Globus pallidus (tissue), 1 donor: Measurements from ENCODE around the gene JSRP1.

ENCODE experiments used
- DNase-seq: peaks from one replicate; pipeline ENCODE4 v3.0.0-alpha.2; 2015; ENCODE audit warnings: low spot score

JSRP1 gene

GRCh38 chr19:2255982-2256685 lies at the start of gene JSRP1:
Gene JSRP1 (minus strand): TSS chr19:2256417. CDS start chr19:2255314, 1,103 bp downstream.
- no peak for DNase-seq

GRCh38 chr19:2305452-2306280 lies 49.4 kb upstream of the JSRP1 start:
- DNase-seq, result no peak

GRCh38 chr19:2303211-2303798 lies 47.1 kb upstream of the JSRP1 start:
- DNase-seq, result no peak

- DNase-seq, result peak; percentile 36
Measured at GRCh38 chr19:2302319-2303210, 46.3 kb upstream of the JSRP1 start.

GRCh38 chr19:2300533-2300932 lies 44.3 kb upstream of the JSRP1 start:
- DNase-seq, result no peak

DNA sequence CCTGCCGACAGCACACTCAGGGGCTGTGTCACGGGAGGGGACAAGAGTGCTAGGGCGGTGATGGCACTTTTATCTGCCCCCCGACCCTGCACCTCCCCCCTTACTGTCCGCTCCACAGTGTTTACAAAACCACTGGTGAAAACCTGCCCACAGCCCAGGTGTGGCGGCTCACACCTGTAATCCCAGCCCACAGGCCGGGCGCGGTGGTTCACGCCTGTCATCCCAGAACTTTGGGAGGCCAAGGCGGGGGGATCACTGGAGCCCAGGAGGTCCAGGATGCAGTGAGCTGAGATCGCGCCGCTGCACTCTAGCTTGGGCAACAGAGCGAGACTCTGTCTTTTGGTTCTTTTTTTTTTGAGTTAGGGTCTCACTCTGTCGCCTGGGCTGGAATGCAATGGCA lies 39.9 kb upstream of the JSRP1 start:
- no peak for DNase-seq

- DNase-seq, result peak; percentile 74
Measured at GRCh38 chr19:2294687-2295335, 38.6 kb upstream of the JSRP1 start.

DNA sequence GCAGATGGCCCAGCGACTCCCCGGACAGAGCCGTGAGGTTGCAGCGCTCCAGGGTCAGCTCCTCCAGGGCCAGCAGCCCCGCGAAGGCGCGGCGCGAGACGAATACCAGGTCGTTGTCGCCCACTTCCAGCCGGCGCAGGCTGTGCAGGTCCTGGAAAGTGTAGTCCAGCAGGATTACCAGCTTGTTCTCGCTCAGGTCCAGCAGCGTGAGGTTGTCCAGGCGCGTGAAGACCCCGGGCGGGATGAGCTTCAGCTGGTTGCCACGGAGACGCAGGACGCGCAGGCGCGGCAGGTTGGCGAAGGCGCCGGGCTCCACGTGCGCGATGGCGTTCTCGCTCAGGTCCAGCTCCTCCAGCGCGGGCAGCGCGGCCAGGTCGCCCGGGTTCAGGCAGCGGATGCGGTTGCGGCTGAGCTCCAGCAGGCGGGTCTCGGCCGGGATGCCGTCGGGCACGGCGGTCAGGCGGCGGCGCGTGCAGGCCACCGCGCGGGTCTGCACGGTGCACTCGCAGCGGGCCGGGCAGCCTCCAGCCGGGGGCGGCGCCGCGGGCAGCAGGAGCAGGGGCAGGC lies 35.1 kb upstream of the JSRP1 start:
- DNase-seq, result no peak

DNA sequence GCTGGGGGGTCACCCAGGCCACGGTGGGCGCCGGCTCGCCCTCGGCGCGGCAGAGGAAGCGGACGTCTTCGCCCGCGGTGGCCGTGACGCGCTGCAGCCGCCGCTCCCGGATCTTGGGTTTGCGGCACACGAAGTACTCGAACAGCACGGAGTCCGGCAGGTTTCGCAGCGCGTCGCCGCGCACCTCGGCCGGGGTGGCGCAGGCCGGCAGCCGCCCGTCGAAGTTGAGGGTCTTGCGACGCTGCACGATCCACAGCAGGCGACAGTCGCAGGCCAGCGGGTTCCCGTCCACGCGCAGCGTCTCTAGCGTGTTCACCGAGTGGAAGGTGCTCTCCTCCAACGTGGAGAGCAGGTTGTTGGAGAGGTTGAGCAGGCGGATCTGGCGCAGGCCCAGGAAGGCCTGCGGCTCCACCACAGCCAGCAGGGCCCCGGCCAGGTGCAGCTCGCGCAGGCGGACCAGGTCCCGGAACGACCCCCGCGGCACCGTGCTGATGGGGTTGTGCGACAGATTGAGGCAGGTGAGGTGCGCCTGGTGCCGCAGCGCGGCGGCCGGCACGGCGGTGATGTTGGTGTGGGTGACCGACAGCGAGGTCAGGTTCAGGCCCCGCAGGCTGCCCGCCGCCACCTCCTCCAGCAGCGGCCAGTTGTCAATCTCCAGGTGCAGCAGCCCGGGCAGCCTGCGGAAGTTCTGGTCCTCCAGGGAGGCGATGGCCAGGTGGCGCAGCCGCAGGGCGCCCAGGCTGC lies 34.4 kb upstream of the JSRP1 start:
- no peak for DNase-seq

DNA sequence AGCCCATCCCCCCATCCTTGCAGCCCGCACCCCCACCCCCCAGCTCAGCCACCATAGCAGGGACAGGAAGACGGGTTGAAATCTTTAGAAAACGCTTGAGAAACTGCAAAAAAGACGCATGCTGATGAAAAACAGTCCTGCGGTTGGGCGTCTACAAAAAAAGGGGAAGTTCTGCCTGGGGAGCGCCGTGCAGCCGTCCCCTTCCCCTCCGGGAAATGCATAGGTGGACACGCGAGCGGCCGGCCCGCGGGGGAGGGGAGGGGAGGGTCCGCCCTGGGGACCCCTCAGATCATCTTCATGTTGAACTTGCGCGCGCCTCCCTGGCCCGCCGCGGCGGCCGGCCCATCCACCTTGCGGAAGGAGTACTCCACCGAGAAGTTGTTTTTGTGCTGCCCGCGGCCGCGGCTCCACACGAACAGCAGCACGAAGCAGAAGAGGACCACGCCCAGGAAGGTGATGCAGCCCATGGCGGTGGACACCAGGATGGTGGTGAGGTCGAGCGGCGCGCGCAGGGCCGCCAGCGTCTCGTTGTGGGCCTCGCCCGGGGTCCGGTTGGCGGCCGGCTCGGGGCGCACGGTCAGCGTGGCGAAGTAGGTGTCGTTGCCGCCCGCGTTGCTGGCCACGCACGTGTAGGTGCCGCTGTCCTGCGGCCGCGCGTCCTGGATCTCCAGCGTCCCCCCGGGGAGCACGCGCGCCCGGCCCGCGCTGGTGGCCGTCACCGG lies 33.7 kb upstream of the JSRP1 start:
- no peak for DNase-seq

- DNase-seq, result no peak
Measured at GRCh38 chr19:2288818-2289713, 32.8 kb upstream of the JSRP1 start.

DNA sequence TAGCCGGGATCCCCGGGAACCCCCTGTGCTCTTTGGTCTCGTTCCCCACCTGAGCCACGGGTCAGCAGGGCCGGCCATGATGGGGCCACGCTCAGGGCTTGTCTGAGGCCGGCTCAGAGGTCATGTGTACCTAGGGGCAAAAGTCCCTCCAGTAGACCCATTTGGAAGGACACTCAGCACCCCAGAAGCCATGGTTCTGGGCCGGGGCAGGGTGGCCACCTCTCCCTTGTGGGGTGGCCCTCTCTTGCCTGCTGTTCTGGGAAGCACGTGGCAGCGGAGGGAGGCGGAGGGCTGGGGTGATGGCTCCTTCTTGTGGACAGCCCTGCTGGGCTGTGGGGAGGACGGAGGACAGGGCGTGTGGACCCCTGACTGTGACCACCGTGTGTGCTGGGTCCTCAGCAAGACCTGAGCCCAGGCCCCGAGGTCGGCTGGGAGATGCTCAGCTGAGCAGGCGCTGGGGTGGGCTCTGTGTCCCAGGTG lies 32.2 kb upstream of the JSRP1 start:
- DNase-seq, result no peak

DNA sequence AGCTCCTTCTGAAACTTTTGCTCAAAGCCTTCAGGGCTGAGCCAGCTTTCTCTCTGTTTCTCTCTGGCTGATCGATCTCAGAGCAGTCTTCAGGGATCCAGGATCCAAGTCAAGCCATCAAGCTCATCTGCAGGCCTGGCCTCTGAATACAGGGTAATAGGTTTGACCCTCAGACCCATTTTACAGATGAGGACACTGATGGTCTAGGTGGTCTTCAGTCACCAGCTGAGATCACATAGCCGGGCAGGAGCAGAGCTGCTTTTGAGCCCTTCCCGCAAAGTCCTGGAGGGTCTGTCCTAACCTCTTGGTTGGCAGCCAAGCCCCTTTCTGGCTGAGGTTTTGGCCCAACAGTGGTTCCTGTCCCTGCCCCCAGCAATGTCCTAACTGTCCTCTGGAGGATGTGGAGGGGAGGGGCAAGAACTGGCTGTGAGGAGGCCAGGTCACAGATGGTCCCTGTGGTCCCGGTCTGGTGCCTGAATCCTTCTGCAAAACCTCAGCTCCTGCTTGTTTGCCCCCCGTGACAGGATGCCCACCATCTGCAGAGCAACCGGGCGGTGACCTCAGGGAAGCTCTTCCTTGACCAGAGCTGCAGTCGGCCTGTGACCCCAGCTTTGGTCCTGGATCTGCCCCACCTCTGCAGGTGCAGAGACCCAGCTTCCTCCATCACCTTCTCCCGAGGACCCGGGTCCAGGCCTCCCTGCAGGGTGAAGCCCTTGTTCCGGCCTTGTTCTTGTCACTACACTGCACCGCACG lies 31.5 kb upstream of the JSRP1 start:
- DNase-seq, result no peak

- DNase-seq, result no peak
Measured at GRCh38 chr19:2286402-2287140, 30.4 kb upstream of the JSRP1 start.

- no peak for DNase-seq
Measured at GRCh38 chr19:2283835-2284507, 27.8 kb upstream of the JSRP1 start.

GRCh38 chr19:2282862-2283237 lies 26.6 kb upstream of the JSRP1 start:
- no peak for DNase-seq
